ENCODE measurements around the gene RBM26.
A peak's percentile ranks its signal among the peaks of the same experiment; 100 is the strongest.

RBM26 gene

GRCh38 chr13:79423801-79424642 is 18.0 kb upstream of the RBM26 start:
- peak; percentile 49 for DNase-seq (ENCODE audit: low spot score)

GRCh38 chr13:79423340-79423739 is 17.3 kb upstream of the RBM26 start:
- DNase-seq (ENCODE audit: low spot score) = no peak

GRCh38 chr13:79419365-79419764 is 13.3 kb upstream of the RBM26 start:
- no peak for DNase-seq (ENCODE audit: low spot score)

- DNase-seq (ENCODE audit: low spot score) = no peak
These were observed 11.7 kb upstream of the RBM26 start for GRCh38 chr13:79417741-79418140.

- no peak for DNase-seq (ENCODE audit: low spot score)
These were observed 7.5 kb upstream of the RBM26 start for GRCh38 chr13:79413521-79413920.

- no peak for DNase-seq (ENCODE audit: low spot score)
These were observed 3.8 kb upstream of the RBM26 start for GRCh38 chr13:79409828-79410227.

- DNase-seq (ENCODE audit: low spot score) = no peak
These were observed 1.4 kb upstream of the RBM26 start for GRCh38 chr13:79407349-79407979.

GRCh38 chr13:79406597-79406908 is 498 bp upstream of the RBM26 start:
- no peak for DNase-seq (ENCODE audit: low spot score)

GRCh38 chr13:79405501-79405830 is 589 bp downstream of the RBM26 start:
- DNase-seq (ENCODE audit: low spot score) = peak; percentile 32

- no peak for DNase-seq (ENCODE audit: low spot score)
These were observed 1.1 kb downstream of the RBM26 start for GRCh38 chr13:79404985-79405384.

- no peak for DNase-seq (ENCODE audit: low spot score)
These were observed 1.7 kb downstream of the RBM26 start for GRCh38 chr13:79404361-79404760.

GRCh38 chr13:79403113-79403512 is 2.9 kb downstream of the RBM26 start:
- no peak for DNase-seq (ENCODE audit: low spot score)

GRCh38 chr13:79402679-79403078 is 3.4 kb downstream of the RBM26 start:
- DNase-seq (ENCODE audit: low spot score) = no peak

GRCh38 chr13:79402074-79402635 is 3.9 kb downstream of the RBM26 start:
- no peak for DNase-seq (ENCODE audit: low spot score)

- peak; percentile 61 for DNase-seq (ENCODE audit: low spot score)
These were observed 4.6 kb downstream of the RBM26 start for GRCh38 chr13:79401259-79402070.

GRCh38 chr13:79398915-79399314 is 7.1 kb downstream of the RBM26 start:
- DNase-seq (ENCODE audit: low spot score) = no peak

- DNase-seq (ENCODE audit: low spot score) = no peak
These were observed 7.9 kb downstream of the RBM26 start for GRCh38 chr13:79398127-79398526.

GRCh38 chr13:79395881-79396280 is 10.2 kb downstream of the RBM26 start:
- DNase-seq (ENCODE audit: low spot score) = no peak

GRCh38 chr13:79393564-79394249 is 12.3 kb downstream of the RBM26 start:
- DNase-seq (ENCODE audit: low spot score) = peak; percentile 29

GRCh38 chr13:79392882-79393563 is 13.0 kb downstream of the RBM26 start:
- peak; percentile 82 for DNase-seq (ENCODE audit: low spot score)

- DNase-seq (ENCODE audit: low spot score) = no peak
These were observed 17.0 kb downstream of the RBM26 start for GRCh38 chr13:79389026-79389425.

GRCh38 chr13:79387853-79388252 is 18.2 kb downstream of the RBM26 start:
- no peak for DNase-seq (ENCODE audit: low spot score)
